Suppressor macrophage treated with lipopolysaccharide for 4 hours (primary cell): ENCODE data around the gene GAGE12F.
"Not testable (repeated sequence)": the region's sequence is repeated elsewhere in the genome, so short reads cannot be mapped to it uniquely, and the experiment has no call there.

ENCODE experiments used
- DNase-seq: peaks from one replicate; pipeline ENCODE4 v3.0.0-alpha.2; 2020

GAGE12F gene

GRCh38 chrX:49560542-49560941 is at the start of gene GAGE12F:
Gene GAGE12F, plus strand, starts transcription at chrX:49560842. Its CDS starts 1,155 bp downstream, at chrX:49561997.
- DNase-seq: not testable (repeated sequence)

- not testable (repeated sequence) for DNase-seq
These were observed 28.8 kb upstream of the GAGE12F start, which contains the start of gene GAGE12C for GRCh38 chrX:49531877-49532276. Gene GAGE12C, plus strand, starts transcription at chrX:49532177. Its CDS starts 1,155 bp downstream, at chrX:49533332.

GRCh38 chrX:49541433-49541832 is 19.2 kb upstream of the GAGE12F start, which contains the start of gene GAGE12D:
Gene GAGE12D, plus strand, starts transcription at chrX:49541733. Its CDS starts 1,155 bp downstream, at chrX:49542888.
- not testable (repeated sequence) for DNase-seq

GRCh38 chrX:49550989-49551388 is 9.7 kb upstream of the GAGE12F start, which contains the start of gene GAGE12E:
Gene GAGE12E, plus strand, starts transcription at chrX:49551289. Its CDS starts 1,155 bp downstream, at chrX:49552444.
- DNase-seq: not testable (repeated sequence)

- DNase-seq: not testable (repeated sequence)
These were observed 8.1 kb downstream of the GAGE12F start for GRCh38 chrX:49568728-49569127.

GRCh38 chrX:49569152-49569551 is 8.5 kb downstream of the GAGE12F start:
- not testable (repeated sequence) for DNase-seq

- DNase-seq: not testable (repeated sequence)
These were observed 9.5 kb downstream of the GAGE12F start, which contains the start of gene GAGE12G for GRCh38 chrX:49570100-49570499. Gene GAGE12G, plus strand, starts transcription at chrX:49570400. Its CDS starts 1,155 bp downstream, at chrX:49571555.

GRCh38 chrX:49579649-49580048 is 19.0 kb downstream of the GAGE12F start, which contains the start of gene GAGE12H:
Gene GAGE12H, plus strand, starts transcription at chrX:49579949. Its CDS starts 1,155 bp downstream, at chrX:49581104.
- DNase-seq: not testable (repeated sequence)

- not testable (repeated sequence) for DNase-seq
These were observed 28.6 kb downstream of the GAGE12F start, which contains the start of gene GAGE2A for GRCh38 chrX:49589196-49589595. Gene GAGE2A, plus strand, starts transcription at chrX:49589496. Its CDS starts 1,155 bp downstream, at chrX:49590651.

GRCh38 chrX:49589769-49590478 is 29.3 kb downstream of the GAGE12F start:
- DNase-seq: not testable (repeated sequence)

- not testable (repeated sequence) for DNase-seq
These were observed 29.8 kb downstream of the GAGE12F start for GRCh38 chrX:49590488-49590887.

- not testable (repeated sequence) for DNase-seq
These were observed 38.1 kb downstream of the GAGE12F start, which contains the start of gene GAGE1 for GRCh38 chrX:49598720-49599119. Gene GAGE1, plus strand, starts transcription at chrX:49599020. Its CDS starts 1,155 bp downstream, at chrX:49600175.

- no peak for DNase-seq
These were observed 50.2 kb downstream of the GAGE12F start for GRCh38 chrX:49610718-49611310.
